Placental epithelial cell (primary cell): ENCODE results near the gene DSCAML1. TPM values are rescaled to one million over a fixed set of nuclear protein-coding genes. Genes with fewer than 3 reads are reported as not detected.

Source experiments
- total RNA-seq: library from RNA; depleted of rRNA; stranded (reverse); fragments of >200 nt; gene quantifications from 2 replicates; pipeline ENCODE4 v1.2.3, GENCODE V29; 2012

The DSCAML1 gene
- total RNA-seq: not detected in 2 replicates

GRCh38 chr11:117796872-117797529, at the start of gene DSCAML1:
Gene DSCAML1 (minus strand): TSS chr11:117797216. CDS start chr11:117797079, 137 bp downstream.

GRCh38 chr11:117824571-117825537, 27.8 kb upstream of the DSCAML1 start, which contains the start of gene FXYD2:
Gene FXYD2 (minus strand): TSS chr11:117824744. CDS start chr11:117824678, 66 bp downstream.

Other genes starting within 250 kb of the DSCAML1 start
- not detected in 2 replicates for gene FXYD2, start 27.5 kb upstream of the DSCAML1 start, total RNA-seq
- 0.39 TPM in 1 of 2 replicates, not detected in the other for gene FXYD6, start 79.4 kb upstream of the DSCAML1 start, total RNA-seq
- 0.79 and 1.3 TPM in 2 replicates for gene TMPRSS13, start 132.2 kb upstream of the DSCAML1 start, total RNA-seq
- gene IL10RA, start 189.2 kb upstream of the DSCAML1 start, total RNA-seq: not detected in 2 replicates